NB4 (cell line): ENCODE results near the gene NPY2R.

Source experiments
- CTCF ChIP-seq: IDR thresholded peaks from one replicate; pipeline ENCODE4 v1.5.1; 2012; ENCODE audit warnings: low read depth, low read length
- MYC ChIP-seq: IDR thresholded peaks from 2 replicates; pipeline ENCODE4 v1.6.1; 2011; ENCODE audit warnings: low read depth, low read length
- POLR2A ChIP-seq: IDR thresholded peaks from 2 replicates; pipeline ENCODE4 v1.6.1; 2011; ENCODE audit warnings: mild to moderate bottlenecking; ENCODE audit not compliant: insufficient read length; ENCODE audit errors: extremely low read depth
- TF ChIP-seq, protein P1 (sequence below): IDR thresholded peaks from 2 replicates; pipeline ENCODE4 v1.6.1; 2011; ENCODE audit warnings: low read depth, low read length

GRCh38 chr4:155234206-155234605 is 25.8 kb downstream of the NPY2R start:
- TF ChIP-seq CTCF, result no peak
- TF ChIP-seq, protein P1, sequence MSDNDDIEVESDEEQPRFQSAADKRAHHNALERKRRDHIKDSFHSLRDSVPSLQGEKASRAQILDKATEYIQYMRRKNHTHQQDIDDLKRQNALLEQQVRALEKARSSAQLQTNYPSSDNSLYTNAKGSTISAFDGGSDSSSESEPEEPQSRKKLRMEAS, result no peak
- TF ChIP-seq POLR2A, result no peak
- no peak for TF ChIP-seq MYC
